ENCODE results near the gene ARFIP1. TPM values are rescaled to one million over a fixed set of nuclear protein-coding genes. Genes with fewer than 3 reads are reported as not detected.

ARFIP1 gene
- total and polyA plus RNA-seq, 2 of the 8 experiments (the other 6 are each of a cell fraction or from before 2014, with no cell fraction given): 13.5 to 38.0 TPM

DNA sequence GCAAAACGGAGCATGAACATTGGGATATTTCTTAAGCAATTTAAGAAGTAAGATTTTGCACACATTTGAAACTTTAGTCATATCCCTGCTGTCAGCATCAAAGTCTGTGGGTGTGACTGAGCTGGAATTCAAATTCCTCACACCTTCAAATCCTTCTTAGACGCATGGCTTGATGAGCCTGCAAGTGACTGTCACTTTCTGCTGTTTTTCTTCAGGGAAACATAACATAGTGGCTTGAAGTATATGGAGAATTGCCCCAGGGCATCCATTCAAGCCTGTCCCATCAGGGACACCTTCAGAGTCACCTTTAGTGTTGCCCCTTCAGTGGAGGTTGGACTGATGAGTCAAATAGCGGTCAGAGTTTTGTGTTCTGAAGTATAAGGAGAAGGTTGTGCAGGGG, 173.8 kb downstream of the ARFIP1 start (continued):
- no peak for TF ChIP-seq HDAC2 (IDR thresholded peaks at IDR 0.05; ENCODE audit: borderline replicate concordance in 1 of 2, low read depth in 2 of 2, low read length in 2 of 2)
- TF ChIP-seq TAF1 (IDR thresholded peaks at IDR 0.05; ENCODE audit: low read depth, low read length): no peak
- TF ChIP-seq KDM1A (IDR thresholded peaks at IDR 0.05; ENCODE audit: borderline replicate concordance, low read length): no peak
- TF ChIP-seq RBBP5 (IDR thresholded peaks at IDR 0.05; ENCODE audit: borderline replicate concordance, low read depth, low read length): no peak
- TF ChIP-seq, protein P1, sequence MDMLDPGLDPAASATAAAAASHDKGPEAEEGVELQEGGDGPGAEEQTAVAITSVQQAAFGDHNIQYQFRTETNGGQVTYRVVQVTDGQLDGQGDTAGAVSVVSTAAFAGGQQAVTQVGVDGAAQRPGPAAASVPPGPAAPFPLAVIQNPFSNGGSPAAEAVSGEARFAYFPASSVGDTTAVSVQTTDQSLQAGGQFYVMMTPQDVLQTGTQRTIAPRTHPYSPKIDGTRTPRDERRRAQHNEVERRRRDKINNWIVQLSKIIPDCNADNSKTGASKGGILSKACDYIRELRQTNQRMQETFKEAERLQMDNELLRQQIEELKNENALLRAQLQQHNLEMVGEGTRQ (IDR thresholded peaks at IDR 0.05; ENCODE audit: low read length): no peak
